Osteocyte (in vitro differentiated cells): ENCODE data around the gene MGST1. TPM values are rescaled to one million over a fixed set of nuclear protein-coding genes. Genes with fewer than 3 reads are reported as not detected.
"Not testable (repeated sequence)": the region's sequence is repeated elsewhere in the genome, so short reads cannot be mapped to it uniquely, and the experiment has no call there.

Source experiments
- DNase-seq: peaks from one replicate; pipeline ENCODE4 v3.0.0; 2021; ENCODE audit warnings: mixed read lengths; ENCODE audit not compliant: unreplicated experiment; ENCODE audit errors: extremely low spot score
- H3K27ac Mint-ChIP-seq: one replicate; pipeline ENCODE4 v1.8.0; 2021; ENCODE audit warnings: mild to moderate bottlenecking, mixed read lengths; ENCODE audit not compliant: unreplicated experiment
- H3K27me3 Mint-ChIP-seq: one replicate; pipeline ENCODE4 v1.8.0; 2021; ENCODE audit warnings: mixed read lengths; ENCODE audit not compliant: unreplicated experiment
- H3K36me3 Mint-ChIP-seq: one replicate; pipeline ENCODE4 v1.8.0; 2021; ENCODE audit warnings: mixed read lengths; ENCODE audit not compliant: unreplicated experiment
- H3K4me1 Mint-ChIP-seq: one replicate; pipeline ENCODE4 v1.8.0; 2021; ENCODE audit warnings: mixed read lengths; ENCODE audit not compliant: unreplicated experiment
- H3K4me3 Mint-ChIP-seq: one replicate; pipeline ENCODE4 v1.8.0; 2021; ENCODE audit warnings: mild to moderate bottlenecking, moderate library complexity, mixed read lengths; ENCODE audit not compliant: unreplicated experiment
- H3K9me3 Mint-ChIP-seq: one replicate; pipeline ENCODE4 v1.8.0; 2021; ENCODE audit warnings: mixed read lengths; ENCODE audit not compliant: unreplicated experiment
- CTCF ChIP-seq: fragments of 200-600 bp; sonication (generic); IDR thresholded peaks from 2 replicates; pipeline ENCODE4 v1.5.0; 2021; ENCODE audit warnings: antibody characterized with exemption, mild to moderate bottlenecking, moderate library complexity
- total RNA-seq: library from RNA; stranded (reverse); gene quantifications from 2 replicates; pipeline ENCODE4 v1.2.1, GENCODE V29; 2021

MGST1 gene
- total RNA-seq, 1 donor from 2014 or later, result 17.9 TPM

GRCh38 chr12:16392846-16393535, 45.5 kb downstream of the MGST1 start:
- H3K36me3 Mint-ChIP-seq, result no peaks in the 10 kb centered on the region
- no peaks in the 10 kb centered on the region for H3K4me1 Mint-ChIP-seq
- peaks cover 36% of the 10 kb centered on the region for H3K9me3 Mint-ChIP-seq
- no peaks in the 10 kb centered on the region for H3K27me3 Mint-ChIP-seq
- H3K4me3 Mint-ChIP-seq, result no peak overlapping the region
- DNase-seq, result no peak
- TF ChIP-seq CTCF, result no peak
- no peak overlapping the region for H3K27ac Mint-ChIP-seq

- H3K4me3 Mint-ChIP-seq, result no peak overlapping the region
- no peaks in the 10 kb centered on the region for H3K36me3 Mint-ChIP-seq
- TF ChIP-seq CTCF, result no peak
- no peak for DNase-seq
- no peaks in the 10 kb centered on the region for H3K27me3 Mint-ChIP-seq
- H3K4me1 Mint-ChIP-seq, result no peaks in the 10 kb centered on the region
- peaks cover 24% of the 10 kb centered on the region for H3K9me3 Mint-ChIP-seq
- H3K27ac Mint-ChIP-seq, result no peak overlapping the region
Measured at GRCh38 chr12:16399101-16399500, 51.7 kb downstream of the MGST1 start.

- not testable (repeated sequence) for H3K9me3 Mint-ChIP-seq, H3K27me3 Mint-ChIP-seq, DNase-seq, H3K4me3 Mint-ChIP-seq, H3K27ac Mint-ChIP-seq, H3K36me3 Mint-ChIP-seq, H3K4me1 Mint-ChIP-seq
Measured at GRCh38 chr12:16401835-16402234, 54.4 kb downstream of the MGST1 start.

GRCh38 chr12:16407346-16407745, 59.9 kb downstream of the MGST1 start:
- H3K9me3 Mint-ChIP-seq, result peaks cover 6% of the 10 kb centered on the region
- no peaks in the 10 kb centered on the region for H3K27me3 Mint-ChIP-seq
- TF ChIP-seq CTCF, result no peak
- no peak overlapping the region for H3K27ac Mint-ChIP-seq
- no peak for DNase-seq
- H3K4me1 Mint-ChIP-seq, result no peaks in the 10 kb centered on the region
- no peak overlapping the region for H3K4me3 Mint-ChIP-seq
- no peaks in the 10 kb centered on the region for H3K36me3 Mint-ChIP-seq

Other genes with a start within 250 kb of the MGST1 start
- gene SLC15A5, start 70.0 kb upstream of the MGST1 start, total RNA-seq, result not detected in 2 replicates